Activated naive CD8-positive, alpha-beta T cell (primary cell): ENCODE results near the gene PIGR.
A peak's percentile ranks its signal among the peaks of the same experiment; 100 is the strongest.

Source experiments
- H3K27ac Mint-ChIP-seq: one replicate; pipeline ENCODE4 v1.8.0; 2021; ENCODE audit warnings: mixed read lengths
- H3K27me3 Mint-ChIP-seq: one replicate; pipeline ENCODE4 v1.8.0; 2021; ENCODE audit warnings: mixed read lengths
- H3K36me3 Mint-ChIP-seq: one replicate; pipeline ENCODE4 v1.8.0; 2021; ENCODE audit warnings: mixed read lengths
- H3K4me1 Mint-ChIP-seq: one replicate; pipeline ENCODE4 v1.8.0; 2021; ENCODE audit warnings: low read depth, mixed read lengths
- H3K4me3 Mint-ChIP-seq: one replicate; pipeline ENCODE4 v1.8.0; 2021; ENCODE audit warnings: mild to moderate bottlenecking, mixed read lengths
- H3K9me3 Mint-ChIP-seq: one replicate; pipeline ENCODE4 v1.8.0; 2021; ENCODE audit warnings: low read depth, mixed read lengths

Gene PIGR

GRCh38 chr1:206969090-206969489, 22.8 kb upstream of the PIGR start:
- no peak overlapping the region for H3K4me3 Mint-ChIP-seq
- peaks cover 21% of the 10 kb centered on the region for H3K4me1 Mint-ChIP-seq
- no peaks in the 10 kb centered on the region for H3K9me3 Mint-ChIP-seq
- peaks cover 4% of the 10 kb centered on the region for H3K36me3 Mint-ChIP-seq
- peaks cover 6% of the 10 kb centered on the region for H3K27me3 Mint-ChIP-seq
- no peak overlapping the region for H3K27ac Mint-ChIP-seq

DNA sequence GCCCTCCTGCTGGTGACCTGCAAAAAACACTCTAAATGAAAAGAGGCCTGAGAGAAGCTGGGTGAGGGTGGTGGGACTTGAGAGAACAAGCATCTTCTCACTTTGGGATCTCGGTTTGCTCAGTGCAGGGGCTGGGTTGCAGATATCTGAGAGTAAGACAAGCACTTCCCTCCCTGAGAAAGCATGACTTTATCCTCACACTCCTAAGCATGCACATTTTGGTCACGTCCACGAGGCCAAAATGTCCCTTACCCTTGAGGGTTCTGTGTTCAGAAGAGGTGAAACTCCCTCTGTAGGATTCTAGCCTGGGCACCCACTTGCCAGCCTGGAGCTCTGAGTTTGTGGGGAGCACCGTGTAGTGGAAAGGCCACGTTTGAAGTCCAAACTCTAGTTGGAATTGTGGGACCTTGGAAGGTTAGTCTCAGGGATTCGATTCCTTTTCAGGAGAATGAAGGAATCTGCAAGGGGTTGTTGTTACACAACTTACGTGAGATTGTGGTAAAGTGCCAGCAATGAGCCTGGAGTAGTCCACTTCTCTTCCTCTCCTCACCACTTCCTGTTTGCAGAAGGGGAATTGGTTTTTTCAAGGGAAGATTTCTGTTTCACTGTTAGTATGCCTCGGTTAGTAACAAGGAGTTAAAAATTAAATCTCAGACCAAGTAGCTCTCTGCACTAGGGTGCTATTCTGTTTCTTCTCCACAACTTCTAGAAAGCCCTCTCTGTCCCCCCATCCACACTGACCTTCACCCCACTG, 21.0 kb upstream of the PIGR start:
- no peak overlapping the region for H3K27ac Mint-ChIP-seq

DNA sequence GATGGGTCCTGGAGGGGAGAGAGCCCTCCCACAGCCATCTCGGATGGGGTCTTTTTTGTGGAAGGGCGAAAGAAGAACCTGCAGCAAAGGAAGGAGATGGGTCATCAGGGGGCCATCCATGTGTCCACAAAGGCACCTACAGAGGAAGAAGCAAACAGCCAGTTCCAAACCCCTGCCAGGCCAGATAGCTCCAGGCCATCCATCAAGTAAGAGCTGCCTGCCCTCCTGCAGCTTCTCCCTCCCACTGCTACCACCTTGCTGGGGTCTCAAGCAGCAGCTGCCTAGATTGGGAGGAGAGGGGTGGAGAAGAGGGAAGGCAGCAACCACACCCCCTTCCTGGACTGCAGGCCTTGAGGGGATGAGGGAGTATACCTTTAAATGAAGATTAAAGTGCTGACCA, 19.5 kb upstream of the PIGR start:
- no peak overlapping the region for H3K27ac Mint-ChIP-seq
- no peak overlapping the region for H3K4me3 Mint-ChIP-seq
- H3K36me3 Mint-ChIP-seq, result peaks cover 4% of the 10 kb centered on the region
- H3K27me3 Mint-ChIP-seq, result peaks cover 4% of the 10 kb centered on the region
- H3K4me1 Mint-ChIP-seq, result peaks cover 32% of the 10 kb centered on the region
- no peaks in the 10 kb centered on the region for H3K9me3 Mint-ChIP-seq

More for the DNA sequence above, 21.0 kb upstream of the PIGR start:
- Mint-ChIP-seq H3K9me3 (no peaks in the 10 kb centered on the region), H3K4me1 (peaks cover 27% of the 10 kb centered on the region), H3K27me3 (peaks cover 6% of the 10 kb centered on the region), H3K36me3 (peaks cover 4% of the 10 kb centered on the region), H3K4me3 (peak overlapping the region; percentile 17)

DNA sequence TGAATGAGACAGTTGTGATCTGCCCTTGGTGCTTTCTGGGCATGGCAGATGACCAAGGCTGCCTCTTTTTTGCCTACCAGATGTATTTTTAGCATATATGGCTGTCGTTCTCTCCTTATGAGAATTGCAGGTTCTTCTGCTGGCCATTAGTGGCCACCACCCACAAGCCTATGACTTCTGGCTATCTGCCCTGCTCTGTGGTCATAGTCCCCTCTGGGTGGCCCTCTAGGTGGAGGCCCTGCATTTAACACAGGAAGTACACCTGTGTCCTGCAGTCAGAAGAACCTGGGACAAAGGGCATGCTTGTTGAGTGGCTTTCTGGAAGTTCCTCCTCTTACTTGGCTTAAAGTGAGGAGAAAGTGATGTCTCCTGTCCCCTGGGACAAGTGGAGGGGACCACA, 17.5 kb upstream of the PIGR start:
- Mint-ChIP-seq H3K9me3 (no peaks in the 10 kb centered on the region), H3K27me3 (no peaks in the 10 kb centered on the region), H3K27ac (no peak overlapping the region), H3K36me3 (no peaks in the 10 kb centered on the region), H3K4me1 (peaks cover 32% of the 10 kb centered on the region), H3K4me3 (no peak overlapping the region)

DNA sequence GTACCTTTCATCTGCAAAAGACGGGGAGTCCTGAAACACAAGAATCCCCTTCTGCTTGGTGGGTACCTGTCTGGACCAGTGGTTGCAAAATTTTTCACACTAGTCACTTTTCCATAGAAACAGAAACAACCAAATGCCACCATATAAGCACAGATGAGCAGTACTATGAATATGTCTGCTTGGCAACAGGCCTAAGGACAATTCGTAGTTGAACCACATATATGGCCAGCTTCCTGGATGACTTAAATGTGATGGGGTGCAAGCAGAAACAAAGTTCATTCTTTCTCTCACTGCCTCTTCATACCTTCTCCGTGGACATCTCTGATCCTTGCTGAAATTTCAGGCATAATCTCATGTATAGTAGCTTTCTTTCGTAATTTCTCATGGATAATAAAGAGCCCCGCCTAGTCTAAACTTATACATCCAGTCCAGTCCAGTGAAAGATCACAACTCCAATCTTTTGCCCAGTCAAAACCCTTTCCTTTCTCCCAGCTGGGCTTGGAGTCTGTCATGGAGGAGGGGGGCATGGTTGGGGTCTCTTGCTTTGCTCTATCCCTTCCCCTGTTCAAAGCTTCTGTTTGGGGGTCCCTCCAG, 16.9 kb upstream of the PIGR start:
- H3K36me3 Mint-ChIP-seq, result no peaks in the 10 kb centered on the region
- peaks cover 29% of the 10 kb centered on the region for H3K4me1 Mint-ChIP-seq
- no peak overlapping the region for H3K4me3 Mint-ChIP-seq
- H3K27ac Mint-ChIP-seq, result no peak overlapping the region
- H3K27me3 Mint-ChIP-seq, result no peaks in the 10 kb centered on the region
- no peaks in the 10 kb centered on the region for H3K9me3 Mint-ChIP-seq

DNA sequence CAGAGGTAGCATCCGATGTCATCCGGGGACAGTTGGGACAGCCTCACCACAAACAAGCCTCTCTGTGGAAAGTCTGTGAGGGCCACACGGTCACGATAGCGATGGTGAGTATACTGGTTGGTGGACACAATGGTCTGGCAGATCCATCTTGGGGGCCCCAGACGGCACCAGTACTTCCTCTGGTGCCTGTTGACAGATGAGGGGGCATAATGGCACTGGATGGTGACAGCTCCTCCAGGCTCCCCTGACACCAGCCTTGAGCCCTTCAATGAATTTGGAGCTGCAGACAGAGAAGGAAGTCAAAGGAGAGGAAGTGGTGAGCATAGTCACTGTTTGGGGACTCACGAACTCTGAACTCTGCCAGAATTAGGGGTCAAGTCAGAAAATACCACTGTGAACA, 16.0 kb upstream of the PIGR start:
- Mint-ChIP-seq H3K27ac (no peak overlapping the region), H3K4me1 (peaks cover 19% of the 10 kb centered on the region), H3K27me3 (no peaks in the 10 kb centered on the region), H3K4me3 (no peak overlapping the region), H3K36me3 (no peaks in the 10 kb centered on the region), H3K9me3 (no peaks in the 10 kb centered on the region)

- Mint-ChIP-seq H3K36me3 (no peaks in the 10 kb centered on the region), H3K9me3 (no peaks in the 10 kb centered on the region), H3K4me1 (peaks cover 13% of the 10 kb centered on the region), H3K27me3 (no peaks in the 10 kb centered on the region), H3K27ac (no peak overlapping the region), H3K4me3 (no peak overlapping the region)
Observed at GRCh38 chr1:206961668-206962067, 15.4 kb upstream of the PIGR start.

- Mint-ChIP-seq H3K36me3 (no peaks in the 10 kb centered on the region), H3K27ac (no peak overlapping the region)
Observed at GRCh38 chr1:206960676-206961386, 14.6 kb upstream of the PIGR start.

GRCh38 chr1:206958144-206958543, 11.9 kb upstream of the PIGR start:
- Mint-ChIP-seq H3K4me1 (peaks cover 11% of the 10 kb centered on the region), H3K27ac (no peak overlapping the region), H3K36me3 (no peaks in the 10 kb centered on the region), H3K4me3 (no peak overlapping the region), H3K9me3 (no peaks in the 10 kb centered on the region), H3K27me3 (no peaks in the 10 kb centered on the region)

More at GRCh38 chr1:206960676-206961386, 14.6 kb upstream of the PIGR start:
- peaks cover 11% of the 10 kb centered on the region for H3K4me1 Mint-ChIP-seq
- H3K9me3 Mint-ChIP-seq, result no peaks in the 10 kb centered on the region
- no peaks in the 10 kb centered on the region for H3K27me3 Mint-ChIP-seq
- no peak overlapping the region for H3K4me3 Mint-ChIP-seq

DNA sequence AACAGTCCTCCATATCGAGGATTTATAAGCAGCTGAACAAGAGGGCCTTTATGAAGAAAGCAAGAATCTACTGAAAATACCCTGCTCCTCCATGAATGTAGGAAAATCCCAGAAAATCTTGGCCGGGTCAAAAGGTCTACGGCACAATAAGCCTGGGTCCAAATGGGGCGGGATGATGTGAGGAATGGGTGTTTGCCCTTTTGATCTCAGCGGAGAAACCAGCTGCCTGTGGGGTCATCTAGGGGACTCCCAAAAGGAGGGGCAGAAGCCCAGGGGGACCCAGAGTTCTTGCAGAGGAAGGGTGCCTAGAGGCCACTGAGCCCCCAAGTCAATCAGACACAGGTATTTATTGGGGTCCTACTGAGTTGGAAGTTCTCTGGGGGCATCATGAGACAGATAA, 11.4 kb upstream of the PIGR start:
- H3K27ac Mint-ChIP-seq, result no peak overlapping the region
- peaks cover 8% of the 10 kb centered on the region for H3K4me1 Mint-ChIP-seq
- no peaks in the 10 kb centered on the region for H3K36me3 Mint-ChIP-seq
- H3K27me3 Mint-ChIP-seq, result no peaks in the 10 kb centered on the region
- H3K9me3 Mint-ChIP-seq, result no peaks in the 10 kb centered on the region
- no peak overlapping the region for H3K4me3 Mint-ChIP-seq

DNA sequence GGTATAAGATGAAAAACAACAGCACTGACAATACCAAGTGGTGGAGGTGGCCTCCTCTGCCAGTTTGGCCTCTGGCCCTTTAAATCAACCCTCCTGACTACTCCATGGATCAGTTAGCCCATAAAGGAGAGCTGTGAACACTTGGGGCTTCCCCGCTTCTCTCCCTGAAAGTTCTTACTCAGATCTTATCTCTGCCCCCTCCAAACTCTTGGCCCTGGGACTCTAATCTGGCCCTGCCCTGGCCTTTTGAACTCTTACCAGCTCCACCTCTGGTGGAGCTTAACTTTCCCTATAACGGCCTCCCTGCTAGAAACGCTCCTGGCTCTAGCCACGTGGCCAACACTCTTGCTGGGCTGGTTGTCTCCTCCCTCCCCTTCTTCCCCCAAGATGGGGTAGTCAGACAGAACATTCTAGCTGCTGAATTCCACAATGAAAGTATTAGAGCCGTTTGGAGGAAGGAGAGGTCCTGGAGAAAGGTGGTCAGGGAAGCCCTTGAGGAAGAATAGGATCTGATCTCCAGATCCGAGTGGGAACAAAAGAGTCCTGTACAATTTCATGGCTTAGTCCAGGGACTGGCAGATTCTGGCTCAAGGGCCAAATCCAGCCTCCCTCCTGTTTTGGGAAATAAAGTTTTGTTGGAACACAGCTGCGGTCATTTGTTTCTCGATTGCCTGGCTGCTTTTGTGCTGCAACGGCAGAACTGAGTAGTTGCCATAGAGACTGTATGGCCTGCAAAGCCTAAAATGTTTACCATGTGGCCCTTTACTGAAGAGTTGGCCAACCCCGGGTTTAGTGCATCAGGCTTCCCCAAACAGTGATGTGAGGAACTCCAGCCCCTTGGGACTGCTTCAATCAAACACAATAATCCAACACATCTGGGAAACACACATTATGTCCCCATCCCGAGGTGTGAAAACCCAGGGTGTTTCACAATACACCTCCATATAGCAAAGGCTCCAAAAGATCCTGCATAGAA, 9.5 kb upstream of the PIGR start:
- Mint-ChIP-seq H3K36me3 (no peaks in the 10 kb centered on the region), H3K4me1 (no peaks in the 10 kb centered on the region), H3K9me3 (no peaks in the 10 kb centered on the region), H3K27me3 (no peaks in the 10 kb centered on the region), H3K27ac (no peak overlapping the region), H3K4me3 (no peak overlapping the region)

DNA sequence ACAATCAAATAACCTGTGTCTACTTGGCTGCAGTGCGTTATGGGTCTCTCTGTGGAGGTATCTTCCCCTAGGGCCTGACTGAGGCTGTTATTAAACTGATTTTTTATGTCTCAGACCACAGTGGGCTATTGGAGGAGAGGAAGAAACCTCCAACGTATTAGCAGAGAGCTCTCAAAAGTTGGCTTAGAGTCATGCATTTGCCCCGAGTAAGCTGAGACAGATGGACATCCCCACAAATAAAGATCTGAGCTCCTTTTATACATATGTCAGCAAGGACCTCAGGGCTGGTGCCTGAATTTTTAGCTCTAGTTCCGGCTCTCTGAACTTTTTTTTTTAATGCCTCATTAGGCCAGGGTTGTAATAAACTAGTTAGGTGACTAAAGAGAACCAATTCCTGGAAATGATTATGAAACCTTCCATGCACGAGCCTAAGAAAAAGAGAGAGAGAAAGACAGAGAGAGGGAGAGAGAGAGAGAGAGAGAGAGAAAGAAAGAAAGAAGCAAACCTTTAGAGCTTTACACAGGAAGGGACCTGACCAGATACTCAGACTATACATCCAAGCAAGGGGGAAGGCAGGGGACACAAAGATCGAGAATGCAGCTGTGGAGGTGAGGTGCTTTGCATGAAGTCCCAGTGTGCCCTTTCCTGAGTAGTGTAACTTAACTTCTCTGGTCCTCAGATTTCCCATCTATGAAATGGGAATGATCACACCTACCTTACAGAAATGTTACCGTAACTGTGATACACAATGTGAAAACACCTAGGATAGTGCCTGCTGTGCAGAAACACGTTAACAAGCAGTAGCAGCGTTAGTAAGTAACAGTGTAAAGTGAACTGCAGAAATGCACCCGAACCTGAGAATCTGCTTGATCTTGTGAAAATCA, 8.4 kb upstream of the PIGR start:
- Mint-ChIP-seq H3K4me3 (no peak overlapping the region), H3K9me3 (no peaks in the 10 kb centered on the region), H3K36me3 (peaks cover 5% of the 10 kb centered on the region), H3K4me1 (no peaks in the 10 kb centered on the region), H3K27ac (no peak overlapping the region), H3K27me3 (no peaks in the 10 kb centered on the region)

GRCh38 chr1:206953626-206954025, 7.4 kb upstream of the PIGR start:
- Mint-ChIP-seq H3K4me3 (no peak overlapping the region), H3K9me3 (no peaks in the 10 kb centered on the region), H3K27me3 (no peaks in the 10 kb centered on the region), H3K4me1 (no peaks in the 10 kb centered on the region), H3K27ac (no peak overlapping the region), H3K36me3 (peaks cover 5% of the 10 kb centered on the region)

DNA sequence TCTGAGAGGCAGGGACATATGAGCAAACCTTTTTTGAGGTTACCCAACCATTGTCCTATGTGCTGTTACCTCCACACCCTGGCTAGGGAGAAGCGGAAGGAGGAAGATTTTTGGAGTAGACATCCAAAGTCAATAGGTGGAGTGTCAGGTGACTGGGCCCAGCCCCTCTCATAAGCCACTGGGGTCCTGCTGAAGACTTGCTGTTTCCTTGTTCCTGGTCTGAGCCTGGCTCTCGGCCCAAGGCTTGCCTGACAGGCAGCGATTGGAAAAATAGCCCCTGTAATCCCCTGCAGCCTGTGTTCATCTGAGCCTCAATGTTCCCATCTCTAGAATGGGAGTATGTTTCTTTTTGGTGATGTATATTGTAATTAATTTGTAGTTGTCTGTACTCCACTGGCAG, 6.9 kb upstream of the PIGR start:
- Mint-ChIP-seq H3K4me1 (no peaks in the 10 kb centered on the region), H3K36me3 (peaks cover 5% of the 10 kb centered on the region), H3K27me3 (no peaks in the 10 kb centered on the region), H3K27ac (no peak overlapping the region), H3K9me3 (no peaks in the 10 kb centered on the region), H3K4me3 (no peak overlapping the region)
